Peyer's patch (tissue), 4 donors: ENCODE results near the gene PLIN5. TPM values are rescaled to one million over a fixed set of nuclear protein-coding genes. Genes with fewer than 3 reads are reported as not detected.

Experiments
- DNase-seq, 3 donors: peaks; one replicate each; pipeline ENCODE4 v3.0.0-alpha.2; 2017 to 2019
- H3K27ac ChIP-seq, 4 donors: fragments of 200-600 bp; sonication (generic); one replicate each; pipeline ENCODE4 v1.5.1; 2016 to 2019
- H3K27me3 ChIP-seq, 2 donors: fragments of 200-600 bp; sonication (generic); one replicate each; pipeline ENCODE4 v1.5.1; 2019
- H3K36me3 ChIP-seq, 3 donors: fragments of 200-600 bp; sonication (generic); one replicate each; pipeline ENCODE4 v1.5.1; 2016 to 2019
- H3K4me1 ChIP-seq, 4 donors: fragments of 200-600 bp; sonication (generic); one replicate each; pipeline ENCODE4 v1.5.1; 2016 to 2019
- H3K4me3 ChIP-seq, 4 donors: fragments of 200-600 bp; sonication (generic); 1 replicate in 3 of 4; 2 replicates in 1 of 4; pipeline ENCODE4 v1.5.1; 2016 to 2019; ENCODE audit warnings: mild to moderate bottlenecking in 1 of 4
- H3K9me3 ChIP-seq, 4 donors: fragments of 200-600 bp; sonication (generic); one replicate each; pipeline ENCODE4 v1.5.1; 2016 to 2019; ENCODE audit warnings: mild to moderate bottlenecking in 1 of 4
- CTCF ChIP-seq, 6 experiments: fragments of 450-650 bp in 4 of 6; fragments of 200-600 bp in 2 of 6; sonication (generic) in 1 of 6; IDR thresholded peaks; one replicate each; pipeline ENCODE4 v1.5.1; 2017 to 2019; ENCODE audit warnings: antibody characterized with exemption in 6 of 6, mild to moderate bottlenecking in 3 of 6, moderate library complexity in 1 of 6
- POLR2A ChIP-seq, 2 donors: fragments of 450-650 bp; IDR thresholded peaks; one replicate each; pipeline ENCODE4 v1.5.1; 2017; ENCODE audit warnings: antibody characterized with exemption in 2 of 2, mild to moderate bottlenecking in 2 of 2, moderate library complexity in 2 of 2
- total RNA-seq, 4 donors: library from RNA; depleted of rRNA; stranded (reverse); fragments of >200 nt; gene quantifications; one replicate each; pipeline ENCODE4 v1.1.0, GENCODE V29; 2016

PLIN5 gene
- total RNA-seq, 4 donors from 2014 or later, result 2.1 to 3.2 TPM; not detected in 2

- Histone ChIP-seq H3K9me3 (no peaks in the 10 kb centered on the region), H3K27me3 (no peaks in the 10 kb centered on the region), H3K4me3 (no peak overlapping the region), H3K27ac (no peak overlapping the region), H3K36me3 (no peaks in the 10 kb centered on the region), H3K4me1 (no peaks in the 10 kb centered on the region)
- TF ChIP-seq CTCF (IDR thresholded peaks at IDR 0.05), result no peak
- no peak for TF ChIP-seq POLR2A (IDR thresholded peaks at IDR 0.05)
- no peak for DNase-seq
Observed at GRCh38 chr19:4541114-4541805, 6.2 kb upstream of the PLIN5 start.

- Histone ChIP-seq H3K36me3 (no peaks in the 10 kb centered on the region), H3K27ac (peak within 1 kb of the TSS in 3 of 4 donors; percentile 33 to 46 (median 34)), H3K4me1 (peaks cover 0 to 7% (median 0%) of the 10 kb centered on the region in 4 donors), H3K27me3 (peaks cover 0 to 7% of the 10 kb centered on the region in 2 donors), H3K9me3 (no peaks in the 10 kb centered on the region), H3K4me3 (peak within 1 kb of the TSS in 2 of 4 donors; percentile 5 to 14)
- DNase-seq, result peak in 2 of 3 donors; percentile 69 to 73
- TF ChIP-seq POLR2A (IDR thresholded peaks at IDR 0.05) (peak; percentile 45 to 54), CTCF (IDR thresholded peaks at IDR 0.05) (no peak)
Observed at GRCh38 chr19:4539693-4540581, 4.9 kb upstream of the PLIN5 start, which contains the start of gene LRG1. Gene LRG1 (minus strand): TSS chr19:4540036. CDS start chr19:4540013, 23 bp downstream.

- no peak for DNase-seq
- TF ChIP-seq POLR2A (IDR thresholded peaks at IDR 0.05), result no peak
- H3K27me3 ChIP-seq, result peaks cover 0 to 9% of the 10 kb centered on the region in 2 donors
- H3K4me3 ChIP-seq, result peak overlapping the region in 1 of 4 donors; percentile 14
- no peaks in the 10 kb centered on the region for H3K9me3 ChIP-seq
- H3K27ac ChIP-seq, result peak overlapping the region in 1 of 4 donors; percentile 33
- peaks cover 0 to 9% (median 0%) of the 10 kb centered on the region in 4 donors for H3K4me1 ChIP-seq
- H3K36me3 ChIP-seq, result no peaks in the 10 kb centered on the region
Observed at GRCh38 chr19:4539169-4539692, 4.2 kb upstream of the PLIN5 start.

GRCh38 chr19:4538601-4538954, 3.6 kb upstream of the PLIN5 start:
- Histone ChIP-seq H3K27ac (no peak overlapping the region), H3K27me3 (peaks cover 0 to 9% of the 10 kb centered on the region in 2 donors), H3K4me1 (peaks cover 0 to 9% (median 0%) of the 10 kb centered on the region in 4 donors), H3K36me3 (no peaks in the 10 kb centered on the region), H3K4me3 (peak overlapping the region in 1 of 4 donors; percentile 17), H3K9me3 (no peaks in the 10 kb centered on the region)
- no peak for TF ChIP-seq POLR2A (IDR thresholded peaks at IDR 0.05)
- no peak for TF ChIP-seq CTCF (IDR thresholded peaks at IDR 0.05)
- no peak for DNase-seq

- no peak for TF ChIP-seq CTCF (IDR thresholded peaks at IDR 0.05)
- no peak for TF ChIP-seq POLR2A (IDR thresholded peaks at IDR 0.05)
- DNase-seq, result no peak
- Histone ChIP-seq H3K36me3 (no peaks in the 10 kb centered on the region), H3K27me3 (peaks cover 0 to 9% of the 10 kb centered on the region in 2 donors), H3K9me3 (no peaks in the 10 kb centered on the region), H3K27ac (no peak overlapping the region), H3K4me3 (peak overlapping the region in 1 of 4 donors; percentile 17), H3K4me1 (peaks cover 0 to 9% (median 0%) of the 10 kb centered on the region in 4 donors)
Observed at GRCh38 chr19:4537953-4538600, 3.1 kb upstream of the PLIN5 start.
